Fibroblast of mammary gland (primary cell): Measurements from ENCODE around the gene PIGO.
A peak's percentile ranks its signal among the peaks of the same experiment; 100 is the strongest.

ENCODE experiments used
- DNase-seq: peaks from one replicate; pipeline ENCODE4 v3.0.0-alpha.2; 2010; ENCODE audit warnings: low read depth
- H3K4me3 ChIP-seq: 2 replicates; pipeline ENCODE4 v1.5.1; 2011; ENCODE audit warnings: low read depth, mild to moderate bottlenecking, low read length, moderate library complexity; ENCODE audit not compliant: control insufficient read depth
- TF ChIP-seq, protein P1 (sequence below): conservative IDR thresholded peaks from 2 replicates; pipeline ENCODE4 v1.5.1; 2011; ENCODE audit warnings: low read depth, low read length, inconsistent platforms; ENCODE audit not compliant: control insufficient read depth, insufficient read depth

PIGO gene

DNA sequence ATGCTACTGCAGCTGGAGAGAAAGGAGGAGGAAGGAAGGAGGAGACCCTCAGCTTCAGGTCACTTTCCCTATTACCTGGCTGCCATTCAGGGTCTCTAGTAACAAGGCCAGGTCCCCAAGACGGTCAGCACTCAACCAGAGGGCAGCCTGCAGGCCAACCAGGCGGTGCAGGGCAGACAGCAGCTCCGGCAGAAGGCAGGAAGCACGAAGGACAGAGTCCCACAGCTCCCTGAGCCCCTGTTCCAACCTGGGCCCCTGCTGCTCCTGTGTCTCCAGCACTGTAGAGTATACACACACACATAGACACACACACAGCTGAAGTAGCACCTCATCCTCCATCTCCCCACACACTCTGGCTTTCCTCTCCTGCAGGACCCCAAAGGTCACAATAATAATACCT lies 18.3 kb downstream of the PIGO start:
- TF ChIP-seq, protein P1, sequence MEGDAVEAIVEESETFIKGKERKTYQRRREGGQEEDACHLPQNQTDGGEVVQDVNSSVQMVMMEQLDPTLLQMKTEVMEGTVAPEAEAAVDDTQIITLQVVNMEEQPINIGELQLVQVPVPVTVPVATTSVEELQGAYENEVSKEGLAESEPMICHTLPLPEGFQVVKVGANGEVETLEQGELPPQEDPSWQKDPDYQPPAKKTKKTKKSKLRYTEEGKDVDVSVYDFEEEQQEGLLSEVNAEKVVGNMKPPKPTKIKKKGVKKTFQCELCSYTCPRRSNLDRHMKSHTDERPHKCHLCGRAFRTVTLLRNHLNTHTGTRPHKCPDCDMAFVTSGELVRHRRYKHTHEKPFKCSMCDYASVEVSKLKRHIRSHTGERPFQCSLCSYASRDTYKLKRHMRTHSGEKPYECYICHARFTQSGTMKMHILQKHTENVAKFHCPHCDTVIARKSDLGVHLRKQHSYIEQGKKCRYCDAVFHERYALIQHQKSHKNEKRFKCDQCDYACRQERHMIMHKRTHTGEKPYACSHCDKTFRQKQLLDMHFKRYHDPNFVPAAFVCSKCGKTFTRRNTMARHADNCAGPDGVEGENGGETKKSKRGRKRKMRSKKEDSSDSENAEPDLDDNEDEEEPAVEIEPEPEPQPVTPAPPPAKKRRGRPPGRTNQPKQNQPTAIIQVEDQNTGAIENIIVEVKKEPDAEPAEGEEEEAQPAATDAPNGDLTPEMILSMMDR: no peak

DNA sequence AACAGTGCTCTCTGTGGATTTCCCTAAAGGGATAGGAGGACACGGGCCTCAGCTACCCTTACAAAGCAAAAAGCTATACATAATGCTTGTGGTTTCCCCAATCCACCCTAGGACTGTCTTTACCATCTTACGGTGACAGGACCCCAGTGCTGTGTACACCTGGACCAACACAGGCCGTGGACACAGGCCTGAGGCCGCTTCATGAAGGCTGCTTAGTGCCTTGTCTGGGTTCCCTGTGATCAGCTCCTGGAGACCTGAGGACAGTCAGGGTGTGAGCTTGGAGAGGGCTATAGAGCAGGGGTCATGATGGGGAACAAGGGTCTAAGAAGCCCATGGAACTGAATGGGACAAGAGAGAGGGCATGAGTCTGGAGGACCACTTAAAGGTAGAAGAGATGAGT lies 19.5 kb downstream of the PIGO start:
- no peak for DNase-seq
- TF ChIP-seq, protein P1: no peak
- no peak overlapping the region for H3K4me3 ChIP-seq

More for the DNA sequence above, 18.3 kb downstream of the PIGO start:
- DNase-seq: no peak
- peak overlapping the region; percentile 80 for H3K4me3 ChIP-seq

- DNase-seq: no peak
- TF ChIP-seq, protein P1: no peak
- no peak overlapping the region for H3K4me3 ChIP-seq
Measured at GRCh38 chr9:35075358-35075757, 21.0 kb downstream of the PIGO start.

GRCh38 chr9:35074791-35075190 lies 21.6 kb downstream of the PIGO start:
- no peak for DNase-seq
- no peak overlapping the region for H3K4me3 ChIP-seq
- TF ChIP-seq, protein P1: no peak

DNA sequence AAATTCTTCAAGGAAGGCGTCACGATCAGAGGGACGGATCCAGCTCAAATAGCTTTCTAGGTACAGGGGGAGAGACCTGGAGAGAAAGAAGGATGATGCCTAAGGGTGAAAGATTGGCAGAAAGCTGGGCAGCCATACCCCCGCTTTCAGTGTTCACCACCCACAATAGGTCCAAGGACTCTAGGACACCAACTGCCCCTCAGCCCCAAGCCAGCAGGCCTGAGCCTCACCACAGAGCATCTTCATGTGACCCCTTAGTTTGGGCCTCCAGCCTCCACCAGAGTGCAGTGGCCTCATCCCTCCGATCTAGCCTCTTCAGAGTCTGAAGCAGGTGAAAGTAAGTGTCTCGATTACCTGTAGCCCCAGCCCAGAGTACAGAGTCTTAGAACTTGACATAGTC lies 22.2 kb downstream of the PIGO start:
- TF ChIP-seq, protein P1: no peak
- no peak for DNase-seq
- no peak overlapping the region for H3K4me3 ChIP-seq

DNA sequence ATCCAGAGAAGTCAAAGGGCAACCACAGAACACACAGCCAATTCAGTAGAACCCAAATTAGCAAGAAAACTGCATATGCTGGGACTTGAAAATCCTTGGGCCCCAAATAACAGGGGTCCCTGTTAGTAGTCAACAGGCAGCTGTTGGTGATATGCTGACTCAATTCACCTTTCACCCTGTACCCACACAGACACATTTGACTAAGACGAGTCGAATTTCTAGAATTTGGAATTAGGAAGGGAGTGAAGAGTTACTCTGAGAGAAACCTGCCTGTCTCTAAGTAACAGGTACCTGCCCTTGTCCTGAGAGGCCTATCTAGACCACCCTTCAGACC lies 23.1 kb downstream of the PIGO start:
- TF ChIP-seq, protein P1: no peak
- no peak overlapping the region for H3K4me3 ChIP-seq
- DNase-seq: peak; percentile 22
